KMS-11 (cell line): ENCODE results near the gene FAM120B.
A peak's percentile ranks its signal among the peaks of the same experiment; 100 is the strongest.

Experiments
- H2AFZ ChIP-seq: fragments of 200-600 bp; sonication (generic); 2 replicates; pipeline ENCODE4 v1.6.1; 2016; ENCODE audit warnings: antibody characterized with exemption, mixed run types, low read depth
- H3K27ac ChIP-seq: fragments of 200-600 bp; sonication (generic); 2 replicates; pipeline ENCODE4 v1.6.1; 2016; ENCODE audit warnings: mild to moderate bottlenecking, mixed run types
- H3K27me3 ChIP-seq: fragments of 200-600 bp; sonication (generic); 2 replicates; pipeline ENCODE4 v1.6.1; 2017; ENCODE audit warnings: mild to moderate bottlenecking, low read depth, mixed run types, moderate library complexity; ENCODE audit not compliant: insufficient read depth
- H3K36me3 ChIP-seq: fragments of 200-600 bp; sonication (generic); 2 replicates; pipeline ENCODE4 v1.6.1; 2017; ENCODE audit warnings: mild to moderate bottlenecking, mixed run types; ENCODE audit not compliant: insufficient read depth
- H3K4me1 ChIP-seq: fragments of 200-600 bp; sonication (generic); 2 replicates; pipeline ENCODE4 v1.6.1; 2016; ENCODE audit warnings: mild to moderate bottlenecking, low read depth, mixed run types; ENCODE audit not compliant: poor library complexity, severe bottlenecking
- H3K4me2 ChIP-seq: fragments of 200-600 bp; sonication (generic); 2 replicates; pipeline ENCODE4 v1.7.0; 2016; ENCODE audit warnings: mild to moderate bottlenecking, mixed run types
- H3K4me3 ChIP-seq: fragments of 200-600 bp; sonication (generic); IDR thresholded peaks from 2 replicates; pipeline ENCODE4 v1.6.1; 2017; ENCODE audit warnings: low read depth, low read length, mixed read lengths; ENCODE audit not compliant: insufficient read depth
- H3K79me2 ChIP-seq: fragments of 200-600 bp; sonication (generic); 2 replicates; pipeline ENCODE4 v1.6.1; 2016; ENCODE audit warnings: low read depth, mixed run types; ENCODE audit not compliant: insufficient read depth
- H3K9ac ChIP-seq: fragments of 200-600 bp; sonication (generic); 2 replicates; pipeline ENCODE4 v1.6.1; 2016; ENCODE audit warnings: mild to moderate bottlenecking, mixed run types
- H4K20me1 ChIP-seq: fragments of 200-600 bp; sonication (generic); 2 replicates; pipeline ENCODE4 v1.6.1; 2016; ENCODE audit warnings: mild to moderate bottlenecking, mixed run types; ENCODE audit not compliant: insufficient read depth
- CTCF ChIP-seq: fragments of 200-600 bp; sonication (generic); conservative IDR thresholded peaks from 2 replicates; pipeline ENCODE4 v1.6.1; 2017; ENCODE audit warnings: low read depth, mild to moderate bottlenecking, antibody characterized with exemption, low read length, moderate library complexity, mixed read lengths

Gene FAM120B

GRCh38 chr6:170293341-170294231 is 13.0 kb upstream of the FAM120B start:
- no peak overlapping the region for H3K4me2 ChIP-seq

GRCh38 chr6:170294298-170294730 is 12.2 kb upstream of the FAM120B start:
- TF ChIP-seq CTCF = no peak
- Histone ChIP-seq H3K27me3 (peaks cover 45% of the 10 kb centered on the region), H3K4me1 (peaks cover 4% of the 10 kb centered on the region), H3K4me2 (no peak overlapping the region), H3K36me3 (no peaks in the 10 kb centered on the region), H3K4me3 (no peak overlapping the region), H4K20me1 (no peaks in the 10 kb centered on the region), H3K27ac (no peak overlapping the region), H3K9ac (no peak overlapping the region), H3K79me2 (no peaks in the 10 kb centered on the region), H2AFZ (no peak overlapping the region)

More at GRCh38 chr6:170293341-170294231, 13.0 kb upstream of the FAM120B start:
- no peak overlapping the region for H3K9ac ChIP-seq
- H3K79me2 ChIP-seq = no peaks in the 10 kb centered on the region
- no peak for TF ChIP-seq CTCF
- H3K36me3 ChIP-seq = no peaks in the 10 kb centered on the region
- H3K4me1 ChIP-seq = peaks cover 4% of the 10 kb centered on the region
- no peaks in the 10 kb centered on the region for H4K20me1 ChIP-seq
- peaks cover 45% of the 10 kb centered on the region for H3K27me3 ChIP-seq
- no peak overlapping the region for H3K4me3 ChIP-seq
- no peak overlapping the region for H2AFZ ChIP-seq
- no peak overlapping the region for H3K27ac ChIP-seq

- Histone ChIP-seq H3K4me1 (peaks cover 4% of the 10 kb centered on the region), H3K27me3 (peaks cover 45% of the 10 kb centered on the region)
Observed at GRCh38 chr6:170294813-170295509, 11.6 kb upstream of the FAM120B start.

More at GRCh38 chr6:170294813-170295509, 11.6 kb upstream of the FAM120B start:
- no peak overlapping the region; the same call in 1 of the 2 replicates for H3K9ac ChIP-seq
- H3K36me3 ChIP-seq = no peaks in the 10 kb centered on the region
- H3K79me2 ChIP-seq = no peaks in the 10 kb centered on the region
- no peak for TF ChIP-seq CTCF
- H3K4me3 ChIP-seq = no peak overlapping the region
- H3K4me2 ChIP-seq = peak overlapping the region; percentile 48
- no peak overlapping the region for H3K27ac ChIP-seq
- no peaks in the 10 kb centered on the region for H4K20me1 ChIP-seq
- peak overlapping the region; percentile 61 for H2AFZ ChIP-seq
